Mesodermal cell (in vitro differentiated cells): ENCODE data around the gene EBF4. TPM values are rescaled to one million over a fixed set of nuclear protein-coding genes. Genes with fewer than 3 reads are reported as not detected.
A peak's percentile ranks its signal among the peaks of the same experiment; 100 is the strongest.

Experiments used
- H3K27ac ChIP-seq: 2 replicates; pipeline ENCODE4 v1.7.0; 2013; ENCODE audit warnings: mild to moderate bottlenecking, low read depth, low read length, moderate library complexity; ENCODE audit not compliant: severe bottlenecking
- H3K36me3 ChIP-seq: 2 replicates; pipeline ENCODE4 v1.7.1; 2013; ENCODE audit warnings: mild to moderate bottlenecking, low read length, moderate library complexity; ENCODE audit not compliant: control insufficient read depth, insufficient read depth
- H3K4me1 ChIP-seq: one replicate; pipeline ENCODE4 v1.7.1; 2013; ENCODE audit warnings: mild to moderate bottlenecking, low read length; ENCODE audit not compliant: insufficient read depth, control insufficient read depth, poor library complexity, severe bottlenecking
- H3K4me3 ChIP-seq: 2 replicates; pipeline ENCODE4 v1.7.0; 2013; ENCODE audit warnings: low read length, control low read depth, mild to moderate bottlenecking; ENCODE audit not compliant: insufficient read depth, poor library complexity, severe bottlenecking; ENCODE audit errors: extremely low read depth
- H3K9me3 ChIP-seq: 2 replicates; pipeline ENCODE4 v1.7.1; 2013; ENCODE audit warnings: mild to moderate bottlenecking, low read length, moderate library complexity; ENCODE audit not compliant: control insufficient read depth
- WGBS, 2 experiments: methylation state at CpG; one replicate each; pipeline ENCODE4 v1.1.5; 2013; ENCODE audit warnings: missing lambda C conversion rate in 2 of 2; ENCODE audit not compliant: insufficient coverage in 2 of 2; 5-methylcytosine and 5-hydroxymethylcytosine counted together
- polyA plus RNA-seq, 2 experiments: library from polyadenylated mRNA; stranded (reverse); fragments of 50-300 nt; gene quantifications; one replicate each; pipeline ENCODE4 v1.2.3, GENCODE V29; 2013

Gene EBF4, protein sequence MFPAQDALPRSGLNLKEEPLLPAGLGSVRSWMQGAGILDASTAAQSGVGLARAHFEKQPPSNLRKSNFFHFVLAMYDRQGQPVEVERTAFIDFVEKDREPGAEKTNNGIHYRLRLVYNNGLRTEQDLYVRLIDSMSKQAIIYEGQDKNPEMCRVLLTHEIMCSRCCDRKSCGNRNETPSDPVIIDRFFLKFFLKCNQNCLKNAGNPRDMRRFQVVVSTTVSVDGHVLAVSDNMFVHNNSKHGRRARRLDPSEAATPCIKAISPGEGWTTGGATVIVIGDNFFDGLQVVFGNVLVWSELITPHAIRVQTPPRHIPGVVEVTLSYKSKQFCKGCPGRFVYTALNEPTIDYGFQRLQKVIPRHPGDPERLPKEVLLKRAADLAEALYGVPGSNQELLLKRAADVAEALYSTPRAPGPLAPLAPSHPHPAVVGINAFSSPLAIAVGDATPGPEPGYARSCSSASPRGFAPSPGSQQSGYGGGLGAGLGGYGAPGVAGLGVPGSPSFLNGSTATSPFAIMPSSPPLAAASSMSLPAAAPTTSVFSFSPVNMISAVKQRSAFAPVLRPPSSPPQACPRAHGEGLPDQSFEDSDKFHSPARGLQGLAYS
- 15.2 TPM for polyA plus RNA-seq (2013, experiment 1 of 2)
- 13.1 TPM for polyA plus RNA-seq (2013, experiment 2 of 2)

DNA sequence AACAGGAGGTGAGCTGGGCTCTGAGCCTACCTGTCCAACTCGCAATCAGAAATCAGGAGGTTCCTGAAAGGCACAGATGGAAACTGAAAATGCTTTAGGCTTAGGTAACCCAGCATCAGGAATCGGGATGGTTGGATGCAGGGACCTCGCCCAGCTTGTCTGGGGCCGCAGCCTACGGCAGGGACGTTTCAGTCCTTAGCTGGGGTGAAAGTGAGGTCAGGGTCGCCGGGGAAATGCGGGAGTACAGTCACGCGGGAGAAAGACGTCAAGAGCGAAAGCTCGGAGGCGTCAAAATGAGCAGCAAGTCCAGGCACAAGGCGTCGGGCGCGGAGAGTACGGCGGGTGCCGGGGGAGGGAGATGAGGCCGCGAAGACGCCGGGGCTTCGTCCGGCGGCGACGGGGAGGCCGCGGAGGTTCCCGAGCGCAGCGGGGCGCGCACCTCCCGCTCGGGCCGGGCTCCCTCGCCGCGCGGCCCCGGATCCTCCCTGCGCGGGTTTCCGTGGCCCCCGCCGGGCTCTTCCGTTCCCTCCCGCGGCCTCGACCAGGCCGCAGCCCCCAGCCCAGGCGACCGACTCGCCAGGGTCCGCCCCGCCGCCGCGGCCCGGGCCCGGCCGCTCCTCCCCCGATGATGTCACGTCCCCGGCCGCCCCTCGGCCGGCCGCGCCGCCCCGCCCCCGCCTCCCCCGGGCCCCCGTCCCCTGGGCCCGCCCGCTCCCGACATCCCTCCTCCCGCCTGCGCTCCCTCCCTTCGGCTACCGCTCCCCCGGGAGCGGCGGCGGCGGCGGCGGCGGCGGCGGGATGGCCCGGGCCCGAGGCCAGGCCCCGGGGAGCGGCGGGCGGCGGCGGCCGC, at the start of gene EBF4:
Gene EBF4 (plus strand): TSS at position 745 of the 850 bp plus-strand sequence. CDS start 866 bp downstream, outside the sequence.
- H3K9me3 ChIP-seq = no peaks in the 10 kb centered on the region
- peak within 1 kb of the TSS; percentile 30 for H3K4me3 ChIP-seq
- H3K27ac ChIP-seq = no peak within 1 kb of the TSS
- peaks cover 3% of the 10 kb centered on the region for H3K4me1 ChIP-seq
- no peaks in the 10 kb centered on the region for H3K36me3 ChIP-seq
- 3% methylated on average over 70 to 73 of the region's 106 CpGs for WGBS, 2 experiments

DNA sequence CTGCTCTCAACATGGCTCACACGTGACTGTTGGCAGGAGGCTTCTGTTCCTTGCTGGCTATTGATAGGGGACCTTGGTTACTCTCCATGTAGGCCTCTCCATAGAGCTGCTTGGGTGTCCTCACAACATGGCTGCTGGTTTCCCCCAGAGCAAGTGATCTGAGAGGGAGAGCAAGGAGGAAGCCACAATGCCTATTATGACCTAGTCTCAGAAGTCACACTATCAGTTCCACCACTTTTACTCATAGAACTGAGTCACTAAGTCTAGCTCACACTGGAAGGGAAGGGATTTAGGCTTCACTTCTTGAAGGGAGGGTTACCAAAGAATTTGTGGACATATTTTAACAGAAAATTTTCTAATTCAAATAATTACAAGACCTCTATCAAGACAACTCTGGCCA, 48.9 kb upstream of the EBF4 start:
- Histone ChIP-seq H3K27ac (no peak overlapping the region), H3K9me3 (no peaks in the 10 kb centered on the region), H3K4me3 (no peak overlapping the region), H3K36me3 (no peaks in the 10 kb centered on the region), H3K4me1 (no peaks in the 10 kb centered on the region)
- 100% methylated on average over 1 of the region's 1 CpG; no CpG with 5 or more reads in 1 of the 2 experiments for WGBS, 2 experiments

DNA sequence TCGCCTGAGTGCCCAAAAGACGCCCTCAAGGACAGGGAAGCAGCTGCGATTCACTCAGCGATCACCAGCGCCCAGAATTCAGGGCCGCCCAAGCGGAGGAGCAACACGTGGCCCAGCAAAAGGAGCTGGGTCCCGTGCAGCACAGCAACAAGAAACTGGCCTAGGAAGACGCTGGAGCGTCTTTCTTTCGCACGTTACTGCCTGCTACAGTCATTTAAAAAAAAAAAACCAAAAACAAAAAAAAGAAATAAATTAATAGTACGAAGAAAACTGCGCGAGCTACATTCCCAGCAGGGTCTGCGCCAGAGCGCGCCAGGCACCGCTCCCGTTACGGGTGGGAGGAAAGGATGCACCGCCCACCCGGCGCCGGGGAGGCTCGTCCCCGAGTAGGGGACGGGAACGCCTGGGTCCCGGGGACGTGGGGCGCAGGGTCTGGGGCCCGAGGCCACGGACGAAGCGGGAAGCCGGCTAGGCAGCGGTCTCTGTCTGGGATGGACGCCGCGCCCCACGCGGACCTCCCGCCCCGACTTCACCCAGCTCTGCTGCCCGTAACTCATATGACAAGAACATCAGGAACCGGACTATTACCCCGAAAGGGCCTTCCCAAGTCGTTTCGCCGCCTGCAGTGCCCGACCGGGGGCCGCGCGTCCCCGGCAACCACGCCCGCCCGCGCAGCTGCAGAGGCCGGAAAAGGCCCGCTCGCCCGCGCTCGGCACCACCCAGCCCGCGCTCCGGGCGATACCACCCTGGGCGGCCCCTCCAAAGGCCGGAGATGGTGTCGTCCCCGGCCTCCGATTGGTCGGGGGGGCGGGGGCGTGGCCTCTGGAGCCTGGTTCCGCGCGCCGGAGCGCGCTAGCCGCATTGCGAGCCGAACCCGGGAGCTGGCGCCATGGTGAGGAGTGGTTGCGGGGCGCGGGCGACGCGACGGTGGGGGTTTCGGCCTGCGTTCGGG, 40.5 kb upstream of the EBF4 start, which contains the start of gene NOP56:
Gene NOP56 (plus strand): TSS at position 861 of the 952 bp plus-strand sequence. CDS start 29 bp downstream, at position 890.
- WGBS, 2 experiments = 0 to 1% methylated on average over 62 to 72 of the region's 101 CpGs
- peak within 1 kb of the TSS; percentile 69 for H3K4me3 ChIP-seq
- H3K36me3 ChIP-seq = peaks cover 39% of the 10 kb centered on the region
- H3K27ac ChIP-seq = peak within 1 kb of the TSS; percentile 89
- H3K4me1 ChIP-seq = peaks cover 12% of the 10 kb centered on the region
- no peaks in the 10 kb centered on the region for H3K9me3 ChIP-seq

DNA sequence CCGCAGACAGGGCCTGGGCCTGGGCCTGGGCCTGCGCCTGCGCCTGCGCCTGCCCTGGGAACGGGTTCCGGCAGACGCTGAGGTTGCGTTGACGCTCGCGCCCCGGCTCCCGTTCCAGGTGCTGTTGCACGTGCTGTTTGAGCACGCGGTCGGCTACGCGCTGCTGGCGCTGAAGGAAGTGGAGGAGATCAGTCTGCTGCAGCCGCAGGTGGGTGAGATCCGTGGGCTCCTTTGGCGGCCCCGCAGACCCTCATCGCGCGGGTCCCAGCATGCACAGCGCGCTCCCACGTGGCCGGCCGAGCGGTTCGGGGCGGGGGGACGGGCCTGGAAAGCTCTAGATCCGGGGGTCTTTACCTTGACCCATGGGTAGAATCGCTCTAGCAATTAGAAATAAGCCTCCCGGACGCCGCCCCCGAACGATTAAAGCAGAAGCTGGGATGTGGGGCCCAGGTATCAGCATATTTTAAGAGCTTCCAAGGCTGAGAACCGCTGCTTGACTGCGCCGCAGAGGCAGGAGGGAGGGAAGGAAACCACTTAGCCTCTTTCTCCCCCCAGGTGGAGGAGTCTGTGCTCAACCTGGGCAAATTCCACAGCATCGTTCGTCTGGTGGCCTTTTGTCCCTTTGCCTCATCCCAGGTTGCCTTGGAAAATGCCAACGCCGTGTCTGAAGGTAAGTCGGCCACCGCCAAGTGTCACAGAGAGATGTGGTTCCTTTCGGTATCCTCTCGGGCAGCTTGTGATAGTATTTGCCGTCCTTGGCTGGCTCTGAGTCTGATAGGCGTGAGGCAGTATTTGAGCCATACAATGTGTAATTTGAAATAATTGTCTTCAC, 39.6 kb upstream of the EBF4 start:
- H3K27ac ChIP-seq = peak overlapping the region; percentile 39
- H3K4me1 ChIP-seq = peaks cover 12% of the 10 kb centered on the region
- no peaks in the 10 kb centered on the region for H3K9me3 ChIP-seq
- peak overlapping the region; percentile 69 for H3K4me3 ChIP-seq
- WGBS, 2 experiments = 0 to 1% methylated on average over 46 to 52 of the region's 56 CpGs
- peaks cover 48% of the 10 kb centered on the region for H3K36me3 ChIP-seq

DNA sequence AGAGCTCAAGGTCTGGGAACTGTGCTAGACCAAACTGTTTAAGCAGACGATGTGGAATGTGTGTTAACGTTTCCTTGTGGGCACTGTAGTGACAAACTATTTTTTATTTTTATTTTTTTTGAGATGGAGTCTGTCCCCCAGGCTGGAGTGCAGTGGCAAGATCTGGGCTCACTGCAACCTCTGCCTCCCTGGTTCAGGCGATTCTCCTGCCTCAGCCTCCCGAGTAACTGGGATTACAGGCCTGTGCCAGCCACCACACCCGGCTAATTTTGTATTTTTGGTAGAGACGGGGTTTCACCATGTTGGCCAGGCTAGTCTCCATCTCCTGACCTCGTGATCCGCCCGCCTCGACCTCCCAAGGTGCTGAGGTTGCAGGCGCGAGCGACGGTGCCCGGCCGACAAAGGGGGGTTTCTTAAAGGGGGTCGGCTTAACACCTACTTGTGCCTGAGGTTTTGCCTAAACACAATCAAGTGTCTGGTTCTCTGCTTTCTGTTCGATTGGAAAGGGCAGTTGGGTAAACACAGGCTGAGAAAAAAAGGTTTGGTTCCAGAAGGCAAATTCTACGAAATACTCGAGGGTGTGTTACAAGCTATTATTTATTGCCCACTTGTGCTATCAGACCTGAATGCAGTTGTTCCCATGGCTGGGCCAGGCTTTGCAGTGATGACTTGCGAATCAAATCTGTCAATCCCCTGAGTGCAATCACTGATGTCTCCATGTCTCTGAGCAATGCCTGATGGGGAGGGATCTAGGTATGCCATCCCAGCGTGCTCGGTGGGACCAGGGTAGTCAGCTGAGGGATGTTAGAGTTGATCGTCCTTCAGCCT, 38.8 kb upstream of the EBF4 start:
- WGBS, 2 experiments = 35 to 41% methylated on average over 17 to 22 of the region's 24 CpGs
- Histone ChIP-seq H3K4me1 (peaks cover 12% of the 10 kb centered on the region), H3K4me3 (peak overlapping the region; percentile 69), H3K27ac (peak overlapping the region; percentile 29), H3K36me3 (peaks cover 57% of the 10 kb centered on the region), H3K9me3 (no peaks in the 10 kb centered on the region)

DNA sequence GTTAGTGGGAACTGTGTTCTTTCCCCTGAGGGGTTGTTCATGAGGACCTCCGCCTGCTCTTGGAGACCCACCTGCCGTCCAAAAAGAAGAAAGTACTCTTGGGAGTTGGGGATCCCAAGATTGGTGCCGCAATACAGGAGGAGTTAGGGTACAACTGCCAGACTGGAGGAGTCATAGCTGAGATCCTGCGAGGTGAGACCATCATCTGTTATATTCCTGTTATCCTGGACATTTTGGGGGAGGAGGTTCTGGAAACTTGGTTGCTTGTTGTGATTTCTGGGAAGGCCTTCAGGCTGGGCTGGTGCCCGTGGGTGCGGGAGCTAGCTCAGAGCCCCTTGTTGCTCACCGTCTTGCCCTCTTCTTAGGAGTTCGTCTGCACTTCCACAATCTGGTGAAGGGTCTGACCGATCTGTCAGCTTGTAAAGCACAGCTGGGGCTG, 38.2 kb upstream of the EBF4 start:
- WGBS, 2 experiments = 92 to 99% methylated on average over 8 to 9 of the region's 9 CpGs

DNA sequence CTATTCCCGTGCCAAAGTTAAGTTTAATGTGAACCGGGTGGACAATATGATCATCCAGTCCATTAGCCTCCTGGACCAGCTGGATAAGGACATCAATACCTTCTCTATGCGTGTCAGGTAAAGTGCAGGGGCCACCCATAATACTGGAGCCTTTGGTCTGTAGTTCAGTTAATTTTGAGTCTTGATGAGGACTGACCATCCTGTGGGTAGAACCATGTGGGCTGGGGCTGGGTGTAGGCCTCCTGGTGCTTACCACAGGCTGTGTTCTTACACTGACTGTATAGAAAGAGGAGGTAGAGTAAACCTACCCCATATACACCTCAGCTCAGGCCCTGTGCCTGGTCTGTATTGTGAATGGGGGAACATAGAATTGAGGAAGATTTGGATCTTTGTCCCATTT, 37.7 kb upstream of the EBF4 start:
- no peaks in the 10 kb centered on the region for H3K9me3 ChIP-seq
- peak overlapping the region; percentile 69 for H3K4me3 ChIP-seq
- no peak overlapping the region for H3K27ac ChIP-seq
- peaks cover 12% of the 10 kb centered on the region for H3K4me1 ChIP-seq
- peaks cover 67% of the 10 kb centered on the region for H3K36me3 ChIP-seq
- 100% methylated on average over 2 to 3 of the region's 3 CpGs for WGBS, 2 experiments

More for the DNA sequence above, 38.2 kb upstream of the EBF4 start:
- Histone ChIP-seq H3K9me3 (no peaks in the 10 kb centered on the region), H3K4me1 (peaks cover 12% of the 10 kb centered on the region), H3K27ac (no peak overlapping the region), H3K4me3 (peak overlapping the region; percentile 69), H3K36me3 (peaks cover 63% of the 10 kb centered on the region)

DNA sequence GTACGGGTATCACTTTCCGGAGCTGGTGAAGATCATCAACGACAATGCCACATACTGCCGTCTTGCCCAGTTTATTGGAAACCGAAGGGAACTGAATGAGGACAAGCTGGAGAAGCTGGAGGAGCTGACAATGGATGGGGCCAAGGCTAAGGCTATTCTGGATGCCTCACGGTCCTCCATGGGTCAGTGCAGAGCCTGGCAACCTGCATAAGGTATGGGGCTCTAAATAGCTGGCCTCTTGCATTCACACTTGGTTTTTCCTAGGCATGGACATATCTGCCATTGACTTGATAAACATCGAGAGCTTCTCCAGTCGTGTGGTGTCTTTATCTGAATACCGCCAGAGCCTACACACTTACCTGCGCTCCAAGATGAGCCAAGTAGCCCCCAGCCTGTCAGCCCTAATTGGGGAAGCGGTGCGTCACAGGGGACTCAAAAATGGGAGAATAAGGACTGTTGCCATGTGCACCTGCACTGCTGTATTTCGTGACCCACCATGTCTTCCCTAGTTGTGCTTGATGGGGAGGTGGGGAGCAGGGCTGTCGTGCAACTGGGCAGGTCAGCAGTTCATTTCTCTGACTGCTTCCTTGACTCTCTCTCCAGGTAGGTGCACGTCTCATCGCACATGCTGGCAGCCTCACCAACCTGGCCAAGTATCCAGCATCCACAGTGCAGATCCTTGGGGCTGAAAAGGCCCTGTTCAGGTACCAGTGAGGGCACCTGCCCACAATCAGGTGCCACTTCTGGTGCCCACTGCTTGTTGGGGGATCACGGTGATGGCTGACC, 37.1 kb upstream of the EBF4 start:
- Histone ChIP-seq H3K36me3 (peaks cover 73% of the 10 kb centered on the region), H3K9me3 (no peaks in the 10 kb centered on the region), H3K27ac (no peak overlapping the region), H3K4me3 (no peak overlapping the region), H3K4me1 (peaks cover 12% of the 10 kb centered on the region)
- WGBS, 2 experiments = 96 to 97% methylated on average over 15 to 17 of the region's 17 CpGs
